H1 (cell line): ENCODE results near the gene CIC. TPM values are rescaled to one million over a fixed set of nuclear protein-coding genes. Genes with fewer than 3 reads are reported as not detected.

Experiments
- ASH2L ChIP-seq: fragments of 200-600, 300-600 bp; sonication (generic); IDR thresholded peaks from one replicate; pipeline ENCODE4 v1.7.1; 2017; ENCODE audit warnings: low read length
- CEBPB ChIP-seq: IDR thresholded peaks from 2 replicates; pipeline ENCODE4 v1.6.1; 2012; ENCODE audit warnings: low read depth, low read length
- EGR1 ChIP-seq: IDR thresholded peaks from 2 replicates; pipeline ENCODE4 v1.6.1; 2011; ENCODE audit warnings: low read depth, low read length, borderline replicate concordance
- HDAC2 ChIP-seq, 2 experiments: fragments of 300-600 bp in 1 of 2; sonication (generic) in 1 of 2; IDR thresholded peaks; 2 replicates each; pipeline ENCODE4 v1.6.1; 2011 to 2012; ENCODE audit warnings: low read depth in 2 of 2, low read length in 2 of 2, mild to moderate bottlenecking in 2 of 2, moderate library complexity in 2 of 2, borderline replicate concordance in 1 of 2, inconsistent platforms in 1 of 2
- KDM5A ChIP-seq: fragments of 200-600 bp; IDR thresholded peaks from 2 replicates; pipeline ENCODE4 v1.7.1; 2012; ENCODE audit warnings: mild to moderate bottlenecking, low read length, inconsistent platforms, mixed read lengths
- POLR2AphosphoS5 ChIP-seq: IDR thresholded peaks from 2 replicates; pipeline ENCODE4 v1.6.1; 2011; ENCODE audit warnings: low read depth, low read length
- RFX5 ChIP-seq: IDR thresholded peaks from 2 replicates; pipeline ENCODE4 v1.6.1; 2011; ENCODE audit warnings: low read depth, low read length, improper control_type of control experiment, borderline replicate concordance
- RXRA ChIP-seq: IDR thresholded peaks from 2 replicates; pipeline ENCODE4 v1.6.1; 2011; ENCODE audit warnings: low read depth, mild to moderate bottlenecking, low read length, moderate library complexity; ENCODE audit not compliant: insufficient read depth
- SIX5 ChIP-seq: IDR thresholded peaks from 2 replicates; pipeline ENCODE4 v1.6.1; 2011; ENCODE audit warnings: mild to moderate bottlenecking, low read depth, low read length
- SRF ChIP-seq: IDR thresholded peaks from 2 replicates; pipeline ENCODE4 v1.6.1; 2011; ENCODE audit warnings: mild to moderate bottlenecking, low read depth, low read length, moderate library complexity
- polyA plus RNA-seq, 7 experiments: library from polyadenylated mRNA; depleted of rRNA in 3 of 7; stranded (reverse) in 5 of 7; unstranded in 2 of 7; fragments of >200 nt in 5 of 7; fragments of 200-250 nt in 2 of 7; gene quantifications; 1 replicate in 5 of 7; 2 replicates in 1 of 7; 4 replicates in 1 of 7; pipeline versions ENCODE4 v1.2.1 to v1.2.3, GENCODE V29; 2011 to 2013; ENCODE audit warnings: missing spikeins in 2 of 7, mixed read lengths in 2 of 7
- total RNA-seq: library from RNA; stranded (reverse); fragmentation: NEBNext Ultra II Directional; extraction: Animal tissue kit (Norgen Biotek cat#: 25700); gene quantifications from 2 replicates; pipeline ENCODE4 v1.2.1, GENCODE V29; 2021

CIC gene
- total and polyA plus RNA-seq, 2 of the 8 experiments (the other 6 are each of a cell fraction or from before 2014, with no cell fraction given): 13.2 to 43.6 TPM

- TF ChIP-seq EGR1 (no peak), CEBPB (no peak), HDAC2 (IDR thresholded peaks at IDR 0.05; ENCODE audit: borderline replicate concordance in 1 of 2, low read depth in 2 of 2, low read length in 2 of 2) (no peak), SRF (no peak), RFX5 (no peak), RXRA (no peak), KDM5A (no peak), ASH2L (no peak), POLR2AphosphoS5 (no peak), SIX5 (no peak)
These were observed 19.3 kb upstream of the CIC start (continued) for GRCh38 chr19:42249769-42250168.
